Kidney (tissue), 14 donors: ENCODE data around the gene TMEM170B. TPM values are rescaled to one million over a fixed set of nuclear protein-coding genes. Genes with fewer than 3 reads are reported as not detected.

Experiments
- DNase-seq, 5 donors: peaks; one replicate each; pipeline ENCODE4 v3.0.0-alpha.2; 2013 to 2020
- FAIRE-seq: peaks from 2 replicates; lab custom pipeline; 2012; peaks lifted over from hg19 to GRCh38; lab: Jason Lieb, UNC
- H3K27ac ChIP-seq, 2 donors: one replicate each; pipeline ENCODE4 v1.7.0; 2013; ENCODE audit warnings: low read depth in 2 of 2, low read length in 2 of 2, inconsistent platforms in 1 of 2
- H3K27me3 ChIP-seq: one replicate; pipeline ENCODE4 v1.7.1; 2013; ENCODE audit warnings: low read length, inconsistent platforms; ENCODE audit not compliant: control insufficient read depth, insufficient read depth
- H3K36me3 ChIP-seq, 3 donors: one replicate each; pipeline versions ENCODE4 v1.7.0 to v1.7.1; 2013; ENCODE audit warnings: low read length in 3 of 3, control low read depth in 1 of 3, inconsistent platforms in 1 of 3; ENCODE audit not compliant: insufficient read depth in 3 of 3, control insufficient read depth in 2 of 3
- H3K4me1 ChIP-seq, 3 donors: one replicate each; pipeline versions ENCODE4 v1.7.0 to v1.7.1; 2013; ENCODE audit warnings: low read length in 3 of 3, inconsistent platforms in 1 of 3, low read depth in 1 of 3; ENCODE audit not compliant: control insufficient read depth in 2 of 3, insufficient read depth in 2 of 3
- H3K4me3 ChIP-seq, 3 donors: one replicate each; pipeline versions ENCODE4 v1.7.0 to v1.8.1; 2013; ENCODE audit warnings: low read length in 3 of 3, control low read depth in 1 of 3, inconsistent platforms in 1 of 3
- H3K9ac ChIP-seq, 3 donors: one replicate each; pipeline versions ENCODE4 v1.7.0 to v1.7.1; 2013; ENCODE audit warnings: low read length in 3 of 3, control low read depth in 1 of 3, inconsistent platforms in 1 of 3
- H3K9me3 ChIP-seq, 3 donors: one replicate each; pipeline versions ENCODE4 v1.7.0 to v1.7.1; 2013; ENCODE audit warnings: low read length in 3 of 3, control low read depth in 1 of 3, inconsistent platforms in 1 of 3; ENCODE audit not compliant: control insufficient read depth in 2 of 3, insufficient read depth in 1 of 3
- intact Hi-C: fragments of 100-400 bp; cut with DNase I; formaldehyde crosslinking; loops from one replicate; pipeline ENCODE4 v1.11.1; 2022
- polyA plus RNA-seq: library from polyadenylated mRNA; stranded (reverse); fragments of 350-450 nt; fragmentation: Illumina TruSeq; extraction: RNeasy Lipid Tissue Mini Kit (QIAGEN cat#74804); gene quantifications from one replicate; pipeline ENCODE4 v1.2.3, GENCODE V29; 2014; ENCODE audit warnings: low read depth, low replicate concordance; ENCODE audit not compliant: insufficient read depth
- total RNA-seq: library from RNA; stranded (reverse); fragmentation: NEBNext Ultra II Directional; extraction: Animal tissue kit (Norgen Biotek cat#: 25700); gene quantifications from one replicate; pipeline ENCODE4 v1.2.1, GENCODE V29; 2021
- TF ChIP-seq, protein P1 (sequence below): IDR thresholded peaks from 3 replicates; pipeline ENCODE4 v1.5.1; 2012; ENCODE audit warnings: mild to moderate bottlenecking, moderate library complexity, borderline replicate concordance; ENCODE audit not compliant: insufficient read depth; ENCODE audit errors: extremely low read depth
- donor health status: control.
- donor health status: control.
- donor health status: control.
- donor health status: control.
- donor health status: control.
- donor health status: DM: yes; HTN: yes; CAD: no.
- donor health status: Normal renal cell carcinoma (clear cell type).

TMEM170B gene
- total and polyA plus RNA-seq, 2 donors from 2014 or later = 2.7 to 3.7 TPM

DNA sequence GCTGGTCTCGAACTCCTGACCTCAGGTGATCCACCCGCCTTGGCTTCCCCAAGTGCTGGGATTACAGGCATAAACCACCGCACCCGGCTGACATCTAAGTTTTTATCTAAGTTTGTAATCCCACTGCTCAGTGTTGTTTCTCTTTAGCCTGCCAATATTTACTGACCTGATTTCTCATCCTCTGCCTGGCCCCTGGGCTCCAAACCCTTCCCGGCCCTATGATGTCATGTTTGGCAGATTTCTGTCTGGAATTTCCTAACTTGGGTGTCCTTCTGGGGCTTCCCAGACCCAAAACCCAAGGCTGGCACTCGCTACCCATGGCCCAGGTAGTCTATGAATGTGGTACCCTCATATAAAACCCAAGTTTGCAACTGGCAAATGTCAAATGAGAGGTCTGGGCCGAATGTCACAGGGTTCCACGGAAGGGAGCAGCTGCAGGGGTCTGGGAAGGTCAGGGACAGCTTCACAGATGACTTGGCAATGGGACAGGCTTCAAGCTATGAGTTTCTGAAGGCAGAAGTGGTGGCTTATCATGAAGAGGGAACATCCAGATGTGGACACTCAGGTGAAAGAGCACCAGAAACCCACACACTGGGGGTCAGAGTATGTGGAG is 54.9 kb downstream of the TMEM170B start:
- FAIRE-seq = no peak
- H3K4me1 ChIP-seq = no peaks in the 10 kb centered on the region
- DNase-seq = no peak
- H3K9me3 ChIP-seq = no peaks in the 10 kb centered on the region
- no peaks in the 10 kb centered on the region for H3K36me3 ChIP-seq
- TF ChIP-seq, protein P1, sequence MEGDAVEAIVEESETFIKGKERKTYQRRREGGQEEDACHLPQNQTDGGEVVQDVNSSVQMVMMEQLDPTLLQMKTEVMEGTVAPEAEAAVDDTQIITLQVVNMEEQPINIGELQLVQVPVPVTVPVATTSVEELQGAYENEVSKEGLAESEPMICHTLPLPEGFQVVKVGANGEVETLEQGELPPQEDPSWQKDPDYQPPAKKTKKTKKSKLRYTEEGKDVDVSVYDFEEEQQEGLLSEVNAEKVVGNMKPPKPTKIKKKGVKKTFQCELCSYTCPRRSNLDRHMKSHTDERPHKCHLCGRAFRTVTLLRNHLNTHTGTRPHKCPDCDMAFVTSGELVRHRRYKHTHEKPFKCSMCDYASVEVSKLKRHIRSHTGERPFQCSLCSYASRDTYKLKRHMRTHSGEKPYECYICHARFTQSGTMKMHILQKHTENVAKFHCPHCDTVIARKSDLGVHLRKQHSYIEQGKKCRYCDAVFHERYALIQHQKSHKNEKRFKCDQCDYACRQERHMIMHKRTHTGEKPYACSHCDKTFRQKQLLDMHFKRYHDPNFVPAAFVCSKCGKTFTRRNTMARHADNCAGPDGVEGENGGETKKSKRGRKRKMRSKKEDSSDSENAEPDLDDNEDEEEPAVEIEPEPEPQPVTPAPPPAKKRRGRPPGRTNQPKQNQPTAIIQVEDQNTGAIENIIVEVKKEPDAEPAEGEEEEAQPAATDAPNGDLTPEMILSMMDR = no peak
- intact Hi-C loops = no loop called here
- H3K9ac ChIP-seq = no peak overlapping the region
- H3K27me3 ChIP-seq = no peaks in the 10 kb centered on the region
- H3K4me3 ChIP-seq = no peak overlapping the region
- no peak overlapping the region for H3K27ac ChIP-seq

DNA sequence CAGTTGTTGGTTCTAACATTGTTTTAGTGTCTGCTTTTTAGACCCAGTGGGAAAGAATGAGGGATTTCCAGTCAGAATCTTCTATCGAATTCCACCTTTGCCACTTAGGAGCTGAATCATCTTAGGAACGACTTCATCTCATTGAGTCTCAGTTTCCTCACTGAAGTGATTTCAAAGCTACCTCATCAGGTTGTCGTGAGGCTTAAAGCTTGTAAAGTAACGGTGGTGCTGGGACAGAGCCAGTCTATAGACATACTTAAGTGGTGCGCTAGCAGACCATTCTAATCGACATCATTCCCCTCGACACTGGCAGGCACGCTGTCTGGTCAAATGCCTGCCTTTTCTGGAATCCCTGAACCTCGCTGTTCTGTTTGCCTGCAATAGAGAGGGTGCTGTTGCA is 55.5 kb downstream of the TMEM170B start:
- intact Hi-C loops = no loop called here
- Histone ChIP-seq H3K4me1 (no peaks in the 10 kb centered on the region), H3K27ac (no peak overlapping the region), H3K9me3 (no peaks in the 10 kb centered on the region), H3K4me3 (no peak overlapping the region), H3K9ac (no peak overlapping the region), H3K27me3 (no peaks in the 10 kb centered on the region), H3K36me3 (no peaks in the 10 kb centered on the region)
- no peak for FAIRE-seq
- TF ChIP-seq, protein P1 = no peak
- no peak for DNase-seq

DNA sequence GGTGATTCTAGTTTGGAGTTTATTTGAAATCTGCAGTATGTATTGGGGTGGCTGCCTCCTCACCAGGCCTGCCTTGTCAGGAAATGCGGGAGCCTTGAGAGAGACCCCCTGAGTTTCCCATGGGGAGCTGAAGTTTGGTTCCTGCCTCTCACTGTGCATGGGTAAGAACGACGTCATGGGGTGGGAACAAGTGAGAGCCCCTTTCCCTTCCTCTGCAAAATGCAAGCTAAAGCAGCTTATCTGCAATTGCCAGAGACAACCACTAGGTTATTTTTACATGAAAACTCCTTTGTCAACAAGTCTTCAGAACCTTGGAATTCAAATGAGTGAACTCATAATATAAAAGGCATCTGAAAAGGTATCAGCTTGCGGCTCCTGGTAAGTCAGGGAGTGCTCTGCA is 58.4 kb downstream of the TMEM170B start:
- no peak for FAIRE-seq

More for the DNA sequence above, 58.4 kb downstream of the TMEM170B start:
- H3K4me3 ChIP-seq = no peak overlapping the region
- no peaks in the 10 kb centered on the region for H3K27me3 ChIP-seq
- no peaks in the 10 kb centered on the region for H3K36me3 ChIP-seq
- H3K27ac ChIP-seq = no peak overlapping the region
- DNase-seq = no peak
- intact Hi-C loops = no loop called here
- H3K4me1 ChIP-seq = peaks cover 0 to under 1% (median 0%) of the 10 kb centered on the region in 3 donors
- TF ChIP-seq, protein P1 = no peak
- H3K9me3 ChIP-seq = no peaks in the 10 kb centered on the region
- no peak overlapping the region for H3K9ac ChIP-seq
